ENCODE measurements around the gene RIOK3. TPM values are rescaled to one million over a fixed set of nuclear protein-coding genes. Genes with fewer than 3 reads are reported as not detected.
"Not testable (repeated sequence)": the region's sequence is repeated elsewhere in the genome, so short reads cannot be mapped to it uniquely, and the experiment has no call there.

The RIOK3 gene, protein sequence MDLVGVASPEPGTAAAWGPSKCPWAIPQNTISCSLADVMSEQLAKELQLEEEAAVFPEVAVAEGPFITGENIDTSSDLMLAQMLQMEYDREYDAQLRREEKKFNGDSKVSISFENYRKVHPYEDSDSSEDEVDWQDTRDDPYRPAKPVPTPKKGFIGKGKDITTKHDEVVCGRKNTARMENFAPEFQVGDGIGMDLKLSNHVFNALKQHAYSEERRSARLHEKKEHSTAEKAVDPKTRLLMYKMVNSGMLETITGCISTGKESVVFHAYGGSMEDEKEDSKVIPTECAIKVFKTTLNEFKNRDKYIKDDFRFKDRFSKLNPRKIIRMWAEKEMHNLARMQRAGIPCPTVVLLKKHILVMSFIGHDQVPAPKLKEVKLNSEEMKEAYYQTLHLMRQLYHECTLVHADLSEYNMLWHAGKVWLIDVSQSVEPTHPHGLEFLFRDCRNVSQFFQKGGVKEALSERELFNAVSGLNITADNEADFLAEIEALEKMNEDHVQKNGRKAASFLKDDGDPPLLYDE
- 84.7 TPM for total RNA-seq

DNA sequence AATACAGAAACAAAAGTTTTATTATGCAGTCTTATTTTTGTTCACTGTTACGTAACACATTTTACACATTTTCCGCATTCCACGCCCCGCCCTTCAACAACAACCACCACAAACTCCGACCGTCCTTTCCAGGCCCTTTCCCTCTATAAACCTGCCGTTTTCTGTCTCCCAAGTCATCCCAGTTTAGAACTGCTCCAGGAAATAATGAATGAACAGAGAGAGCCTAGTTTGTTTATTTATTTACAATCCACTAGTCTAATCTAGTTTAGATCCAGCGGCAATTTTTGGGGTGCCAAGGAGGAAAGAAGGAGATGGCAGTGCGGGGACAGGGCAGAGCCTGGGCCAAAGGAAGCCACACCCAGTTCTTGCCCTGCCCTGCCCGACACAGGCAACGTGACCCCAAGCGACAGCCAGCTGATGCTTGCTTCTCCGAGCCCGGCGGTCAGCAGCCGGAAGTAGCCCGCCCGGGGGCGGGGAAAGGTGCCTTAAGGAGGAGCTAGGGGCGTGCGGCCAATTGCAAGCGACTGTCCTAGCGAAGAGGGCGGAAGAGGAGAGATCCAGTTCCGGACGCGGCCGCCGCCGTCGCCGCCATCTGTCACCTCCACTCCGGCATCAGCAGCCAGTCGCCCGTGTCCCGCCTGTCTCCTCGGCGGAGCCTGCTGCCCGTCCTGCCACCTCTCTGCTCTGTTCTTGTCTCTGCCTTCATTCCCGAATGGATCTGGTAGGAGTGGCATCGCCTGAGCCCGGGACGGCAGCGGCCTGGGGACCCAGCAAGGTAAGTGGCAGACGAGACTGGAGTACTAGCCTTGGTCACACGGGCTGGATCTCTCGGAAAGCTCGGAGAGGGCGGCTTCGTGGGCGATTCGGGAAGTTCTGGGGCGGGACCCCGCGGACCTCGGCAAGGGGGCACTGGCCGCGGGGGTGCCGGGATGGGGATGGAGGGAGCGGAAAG is at the start of gene RIOK3:
TSS of gene RIOK3 (plus strand) at position 560 of the 952 bp plus-strand sequence. CDS start at position 713, 153 bp downstream.
- peak; percentile 87 for DNase-seq

DNA sequence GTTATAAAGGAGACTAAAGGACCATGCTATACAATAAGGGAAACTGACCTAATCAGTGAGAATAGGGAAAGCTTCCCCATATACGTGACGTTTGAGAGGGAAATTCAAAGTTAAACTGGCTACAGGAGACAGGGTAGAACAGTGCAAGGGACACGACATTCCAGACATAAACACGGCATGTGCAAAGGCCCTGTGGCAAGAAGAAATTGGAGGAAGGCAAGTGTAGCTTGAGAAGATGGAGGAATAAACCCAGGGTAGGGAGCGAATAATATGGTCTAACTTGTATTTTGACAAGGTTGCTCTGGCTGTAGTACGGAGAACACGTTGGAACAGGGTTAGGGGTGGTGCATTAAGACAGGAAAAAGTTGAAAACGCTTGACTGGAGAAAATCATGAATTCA is 49.8 kb upstream of the RIOK3 start:
- DNase-seq: no peak

DNA sequence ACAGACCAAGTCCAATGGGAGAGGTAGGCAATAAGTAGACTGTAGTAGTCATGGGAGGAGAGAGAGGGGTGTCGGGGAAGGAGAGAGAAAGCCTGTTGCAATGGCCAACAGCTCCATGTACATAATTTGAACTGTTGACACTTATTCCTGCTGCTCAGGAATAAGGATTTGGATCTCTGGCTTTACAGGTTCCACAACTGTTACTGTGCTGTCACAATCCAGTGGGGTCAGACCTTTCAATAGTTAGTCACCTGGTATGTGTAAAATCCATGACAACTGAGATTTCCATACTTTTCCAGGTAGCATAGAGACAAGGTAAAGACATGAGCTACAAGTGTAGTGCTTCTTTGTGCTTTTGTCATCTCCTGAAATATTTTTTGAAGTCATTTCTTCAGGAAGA is 47.5 kb upstream of the RIOK3 start:
- no peak for DNase-seq

DNA sequence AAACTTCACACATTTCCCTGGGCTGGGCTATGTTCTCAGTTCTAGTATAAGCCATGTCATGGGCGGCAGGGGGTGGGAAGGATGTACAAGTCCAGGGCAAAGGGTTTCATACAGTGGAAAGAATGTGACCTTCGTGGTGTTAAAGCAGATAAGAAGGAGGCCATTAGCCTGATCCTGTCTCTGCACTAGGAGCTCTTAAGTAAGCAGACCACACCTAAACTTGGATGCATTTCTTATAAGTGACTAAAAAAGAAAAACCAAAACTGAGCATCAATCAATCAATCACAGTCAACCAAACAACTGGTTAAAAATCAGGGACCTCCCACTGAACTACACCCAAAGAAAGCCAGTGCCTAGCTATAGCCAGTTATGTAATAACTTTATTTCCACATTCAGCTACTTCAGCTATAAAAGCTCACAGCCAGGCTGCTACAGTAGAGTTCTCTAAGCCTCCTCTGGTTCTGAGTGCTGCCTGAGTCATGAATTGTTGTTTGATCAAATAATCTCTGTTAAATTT is 46.8 kb upstream of the RIOK3 start:
- DNase-seq: no peak

DNA sequence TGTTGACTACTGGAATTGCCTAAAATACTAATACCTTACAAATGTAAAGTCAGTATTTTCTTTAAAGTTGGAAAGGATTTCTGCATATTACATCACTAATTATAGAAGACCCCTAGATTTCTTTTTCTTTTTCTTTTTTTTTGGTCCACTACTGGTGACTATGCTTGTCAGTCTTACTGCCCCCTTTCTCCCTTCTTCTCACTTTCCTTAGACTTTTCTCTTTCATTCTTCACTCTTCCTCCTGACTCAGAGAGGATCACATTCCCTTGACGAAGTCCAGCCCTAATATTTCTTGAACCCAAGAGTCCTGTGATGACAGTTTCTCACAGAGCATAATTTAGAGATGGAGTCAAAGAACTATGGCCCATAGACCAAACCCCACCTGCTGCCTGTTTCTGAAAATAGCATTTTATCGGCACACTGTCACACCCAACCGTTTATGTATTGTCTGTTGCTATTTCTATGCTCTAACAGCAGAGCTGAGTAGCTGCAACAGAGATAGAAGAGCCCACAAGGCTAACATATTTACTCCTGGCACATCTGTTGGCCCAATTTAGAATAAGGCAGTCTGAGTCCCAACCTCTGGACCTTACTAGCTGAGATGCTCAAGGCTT is 40.6 kb upstream of the RIOK3 start:
- no peak for DNase-seq

DNA sequence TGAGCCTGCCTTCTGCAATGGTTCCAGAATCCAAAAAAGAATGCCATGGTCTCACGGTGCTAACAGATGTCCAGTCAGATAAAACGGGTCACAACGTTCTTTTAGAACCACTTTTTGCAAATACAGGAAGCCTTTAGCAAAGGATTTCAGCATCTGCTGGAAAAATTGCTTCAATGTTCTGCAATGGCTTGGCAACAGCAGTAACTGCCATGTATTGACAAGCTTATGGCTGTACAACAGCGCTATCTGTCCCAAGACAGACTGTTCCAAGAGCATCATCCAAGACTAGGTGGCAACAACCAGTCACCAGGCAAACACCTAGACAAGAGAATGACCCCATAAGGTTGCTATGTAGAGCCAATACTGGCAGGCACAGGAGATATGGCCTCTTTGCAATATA is 37.6 kb upstream of the RIOK3 start:
- no peak for DNase-seq

DNA sequence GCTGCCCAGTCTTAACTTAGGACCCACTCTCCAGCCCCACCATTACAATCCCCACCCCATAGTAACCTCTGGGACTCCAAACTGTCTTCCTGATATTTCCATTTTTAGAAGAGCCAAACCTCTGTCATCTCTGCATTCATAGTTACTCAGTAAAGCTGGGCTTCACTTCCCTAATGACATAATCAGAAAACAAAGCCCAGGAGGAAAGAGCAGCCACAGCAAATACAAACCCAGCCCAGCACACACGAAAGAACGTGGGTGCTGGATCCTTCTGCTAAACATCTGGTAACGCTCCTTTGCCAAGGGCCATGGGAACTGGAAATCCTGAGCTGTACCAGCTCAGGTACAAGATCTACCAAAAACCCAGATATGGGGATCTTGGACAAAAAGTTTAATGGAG is 36.8 kb upstream of the RIOK3 start:
- DNase-seq: no peak

DNA sequence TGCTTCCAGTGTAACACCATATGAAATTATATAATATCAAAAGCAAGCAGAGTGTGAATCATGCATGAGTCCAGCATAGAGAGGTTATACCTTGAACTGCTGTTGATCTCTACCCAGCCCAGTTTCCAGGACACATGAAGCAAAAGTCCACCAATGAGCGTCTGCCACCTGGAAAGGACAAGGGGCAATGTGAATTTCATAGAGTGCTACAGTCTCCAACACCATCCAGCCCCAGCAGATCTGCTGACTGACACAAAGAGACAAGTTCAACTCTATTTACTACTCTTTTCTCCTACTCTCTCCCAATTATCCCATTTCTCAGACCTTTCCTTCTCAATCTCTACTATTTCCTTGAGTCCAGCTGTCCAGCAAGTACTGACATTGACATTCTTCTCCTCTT is 31.8 kb upstream of the RIOK3 start:
- no peak for DNase-seq

DNA sequence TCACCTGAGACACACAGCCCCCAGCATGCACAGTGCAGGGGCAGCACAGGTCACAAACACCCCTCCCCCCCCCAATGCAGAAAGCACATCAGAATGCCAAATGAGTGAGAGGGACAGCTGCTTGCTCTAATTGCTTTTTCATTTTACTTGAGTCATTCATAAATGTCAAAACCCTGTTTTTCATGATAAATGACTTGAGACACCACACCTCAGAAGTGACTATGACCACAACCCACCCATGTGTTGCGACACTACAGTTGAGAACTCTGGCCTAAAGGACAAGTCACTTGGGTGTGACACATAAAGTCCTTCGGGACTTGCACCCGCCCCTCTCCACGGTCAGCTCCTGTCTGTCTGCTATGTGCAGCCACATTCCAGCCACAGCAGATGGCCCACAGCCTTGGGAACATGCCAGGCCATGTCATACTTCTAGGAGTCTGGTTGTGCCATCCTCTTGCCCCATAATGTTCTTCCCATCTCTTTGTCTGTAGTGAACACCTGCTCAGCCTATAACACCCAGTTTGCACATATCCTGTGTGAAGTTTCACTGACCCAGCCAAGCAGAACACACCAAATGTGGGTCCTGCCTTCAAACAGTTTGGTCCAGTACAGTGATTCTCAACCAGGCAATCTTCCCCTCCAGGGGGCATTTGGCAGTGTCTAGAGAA is 30.2 kb upstream of the RIOK3 start:
- no peak for DNase-seq

DNA sequence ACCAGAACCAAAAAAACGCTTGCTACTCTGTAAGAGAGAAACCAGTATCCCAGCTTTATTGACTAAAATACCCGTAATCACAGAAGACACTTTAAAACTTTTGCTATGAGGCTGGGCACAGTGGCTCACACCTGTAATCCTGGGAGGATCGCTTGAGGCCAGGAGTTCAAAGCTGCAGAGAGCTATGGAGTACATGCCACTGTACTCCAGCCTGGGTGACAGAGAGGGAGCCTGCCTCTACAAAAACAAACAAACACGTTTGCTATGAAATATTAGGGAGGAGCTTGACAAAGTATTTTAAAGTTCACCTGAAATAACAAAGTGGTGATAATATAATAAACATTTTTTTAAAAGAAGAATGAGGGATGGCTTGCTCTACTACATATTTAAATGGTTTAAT is 28.5 kb upstream of the RIOK3 start:
- DNase-seq: no peak

DNA sequence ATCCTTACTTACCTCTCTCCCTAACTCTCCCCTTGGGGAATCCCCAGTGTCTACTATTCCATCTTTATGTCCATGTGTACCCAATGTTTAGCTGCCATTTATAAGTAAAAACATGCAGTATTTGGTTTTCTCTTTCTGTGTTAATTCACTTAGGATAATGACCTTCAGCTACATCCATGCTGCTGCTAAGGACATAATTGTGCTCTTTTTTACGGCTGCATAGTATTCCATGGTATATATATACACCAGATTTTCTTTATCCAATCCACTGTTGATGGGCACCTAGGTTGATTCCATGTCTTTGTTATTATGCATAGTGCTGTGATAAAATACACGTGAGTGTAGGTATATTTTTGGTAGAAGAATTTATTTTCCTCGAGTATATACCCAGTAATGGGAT is 24.3 kb upstream of the RIOK3 start:
- DNase-seq: no peak

DNA sequence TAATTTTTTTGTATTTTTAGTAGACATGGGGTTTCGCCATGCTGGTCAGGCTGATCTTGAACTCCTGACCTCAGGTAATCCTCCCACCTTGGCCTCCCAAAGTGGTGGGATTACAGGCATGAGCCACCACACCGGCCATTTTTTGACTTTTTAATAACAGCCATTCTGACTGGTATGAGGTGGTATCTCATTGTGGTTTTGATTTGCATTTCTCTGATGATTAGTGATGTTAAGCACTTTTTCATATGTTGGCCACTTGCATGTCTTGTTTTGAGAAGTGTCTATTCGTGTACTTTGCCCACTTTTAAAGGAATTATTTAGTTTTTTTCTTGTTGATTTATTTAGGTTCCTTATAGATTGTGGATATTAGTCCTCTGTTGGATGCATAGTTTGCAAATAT is 23.5 kb upstream of the RIOK3 start:
- not testable (repeated sequence) for DNase-seq

DNA sequence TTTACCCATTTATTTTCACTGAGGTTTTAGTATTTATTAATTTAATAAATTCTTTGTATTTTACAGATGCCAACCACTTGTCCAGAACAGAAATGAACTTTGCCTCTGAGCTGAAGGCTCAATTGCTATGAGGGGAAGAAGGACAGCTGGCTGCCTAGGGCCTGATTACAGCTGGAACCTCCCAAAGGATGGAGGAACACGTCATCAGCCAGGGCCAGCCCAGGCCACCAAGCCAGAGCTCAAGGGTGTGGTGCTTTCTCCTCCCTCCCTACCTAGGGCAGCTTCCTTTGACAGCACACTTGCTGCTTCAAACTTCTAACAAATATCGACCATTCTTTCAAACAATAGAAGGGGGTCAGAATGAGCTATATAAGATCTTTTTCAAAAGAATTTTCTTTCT is 19.7 kb upstream of the RIOK3 start:
- no peak for DNase-seq

DNA sequence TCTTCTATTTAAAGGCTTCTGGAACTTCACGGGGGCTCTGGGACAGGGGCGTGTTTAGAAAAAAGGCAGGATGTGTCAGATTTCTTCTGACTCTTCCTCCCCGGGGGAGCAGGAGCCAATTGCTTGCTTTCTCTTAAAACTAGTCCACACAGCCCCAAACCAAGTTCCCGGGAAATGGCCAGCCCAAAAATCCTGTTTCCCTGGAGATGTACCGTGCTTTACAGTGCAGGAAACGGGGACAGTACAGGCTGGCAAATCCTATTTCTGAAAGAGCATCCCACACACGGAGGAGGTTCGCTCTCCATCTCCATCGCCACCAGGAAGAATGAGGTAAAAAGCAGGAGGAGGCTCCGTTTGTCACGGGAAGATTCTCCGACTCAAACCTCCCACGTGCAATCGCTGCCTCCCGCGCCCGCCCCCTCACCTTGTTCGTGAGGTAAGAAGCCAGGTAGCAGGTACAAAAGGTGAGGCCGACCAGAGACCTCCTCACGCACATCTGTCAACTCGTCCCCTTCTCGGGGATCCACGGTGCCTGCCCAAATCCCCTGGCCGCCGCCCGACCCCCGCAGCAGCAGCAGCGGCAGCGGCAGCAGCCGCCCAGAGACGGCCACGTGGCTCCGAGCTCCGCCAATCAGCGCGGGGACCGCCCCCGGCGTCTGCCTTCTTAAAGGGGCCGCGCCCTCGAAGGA is 15.6 kb upstream of the RIOK3 start:
- DNase-seq: peak; percentile 77

DNA sequence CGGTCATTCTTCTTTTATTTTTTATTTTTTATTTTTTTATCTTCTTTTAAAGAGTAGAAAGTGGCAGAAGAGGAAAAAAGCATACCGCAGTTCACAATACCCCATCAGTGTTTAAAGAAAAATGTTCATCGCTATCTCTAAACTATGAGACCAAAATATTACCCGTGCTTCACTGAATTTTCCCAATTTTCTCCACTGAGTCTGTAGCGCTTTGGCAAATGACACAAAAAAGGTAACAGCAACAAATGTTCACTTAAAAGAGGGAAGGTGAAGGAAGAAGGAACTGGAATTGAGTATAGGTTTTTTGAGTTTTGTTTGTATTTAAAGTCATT is 15.1 kb upstream of the RIOK3 start:
- DNase-seq: no peak

DNA sequence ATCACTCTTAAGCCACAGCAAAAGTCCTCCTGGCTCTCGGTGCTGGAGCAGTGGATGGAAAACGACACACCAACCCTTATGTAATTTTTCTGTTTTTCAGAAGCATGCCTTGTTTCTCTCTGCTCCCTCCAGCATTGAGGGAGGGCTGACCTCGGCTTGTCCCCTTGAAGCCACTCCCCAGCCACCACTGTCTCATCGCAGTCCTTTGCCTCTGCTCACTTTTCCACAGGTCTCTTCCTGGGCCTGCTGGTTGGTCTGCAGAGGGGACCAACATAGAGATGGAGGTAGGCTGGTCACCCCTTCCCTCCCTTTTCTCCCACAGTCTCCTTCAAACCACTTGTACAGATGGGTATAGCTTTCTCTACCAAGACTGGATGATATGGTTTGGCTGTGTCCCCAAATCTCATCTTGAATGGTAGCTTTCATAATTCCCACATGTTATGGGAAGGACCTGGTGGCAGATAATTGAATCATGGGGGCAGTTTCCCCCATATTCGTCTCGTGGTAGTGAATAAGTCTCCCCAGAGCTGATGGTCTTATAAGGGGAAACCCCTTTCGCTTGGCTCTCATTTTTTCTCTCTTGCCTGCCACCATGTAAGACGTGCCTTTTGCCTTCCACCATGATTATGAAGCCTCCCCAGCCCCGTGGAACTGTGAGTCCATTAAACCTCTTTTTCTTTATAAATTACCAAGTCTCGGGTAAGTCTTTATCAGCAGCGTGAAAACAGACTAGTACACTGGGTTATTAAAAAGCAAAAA is 14.3 kb upstream of the RIOK3 start:
- DNase-seq: no peak

DNA sequence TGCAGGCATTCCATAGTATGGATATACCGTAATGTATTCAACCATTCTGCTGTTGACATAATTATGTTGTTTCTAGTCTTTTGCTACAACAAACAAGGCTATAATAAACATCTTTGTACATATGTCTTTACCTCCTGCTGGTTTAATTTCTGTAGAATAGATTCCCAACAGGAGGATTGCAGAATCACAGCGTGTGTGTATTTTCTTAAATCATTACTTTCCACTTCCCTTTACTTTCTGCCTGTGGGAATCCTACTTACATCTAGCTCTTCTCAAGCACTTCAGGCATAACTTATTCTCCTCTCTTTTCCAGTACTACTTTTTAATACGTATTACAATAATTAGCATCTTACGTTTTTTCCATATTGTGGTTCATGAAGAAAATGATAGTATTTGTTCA is 13.0 kb upstream of the RIOK3 start:
- DNase-seq: no peak

DNA sequence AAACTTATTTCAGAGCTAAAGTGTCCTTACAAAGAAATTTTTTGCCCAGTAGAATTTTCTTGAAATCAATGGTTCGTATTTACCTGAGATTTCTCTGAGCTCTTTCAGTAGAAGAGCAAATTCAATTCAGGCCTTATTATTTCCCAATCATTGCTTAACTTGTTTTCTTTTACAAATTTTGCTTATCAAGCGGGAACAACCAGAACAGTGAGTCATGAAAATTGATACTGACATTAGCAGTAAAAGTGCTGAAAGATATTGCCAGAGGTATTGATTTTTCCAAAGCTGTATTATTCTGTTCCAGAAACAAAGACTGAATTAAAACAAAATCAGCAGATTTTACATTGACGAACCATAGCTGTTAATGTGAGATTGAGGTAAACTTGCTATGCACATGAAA is 10.1 kb upstream of the RIOK3 start:
- no peak for DNase-seq

DNA sequence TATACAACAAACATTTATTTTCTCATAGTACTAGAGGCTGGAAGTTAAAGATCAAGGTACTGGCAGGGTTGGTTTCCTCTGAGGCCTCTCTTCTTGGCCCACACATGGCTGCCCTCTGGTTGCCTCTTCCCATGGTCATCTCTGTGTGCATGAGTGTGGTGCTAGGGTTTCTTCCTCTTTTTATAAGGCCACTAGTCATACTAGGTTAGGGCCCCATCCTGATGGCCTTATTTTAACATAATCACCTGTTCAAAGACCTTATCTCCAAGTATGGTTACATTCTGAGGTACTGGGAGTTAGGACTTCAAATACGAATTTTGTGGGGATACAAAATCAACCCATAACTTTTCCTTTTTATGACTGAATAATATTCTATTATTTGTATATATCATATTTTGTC is 4.8 kb upstream of the RIOK3 start:
- DNase-seq: no peak

DNA sequence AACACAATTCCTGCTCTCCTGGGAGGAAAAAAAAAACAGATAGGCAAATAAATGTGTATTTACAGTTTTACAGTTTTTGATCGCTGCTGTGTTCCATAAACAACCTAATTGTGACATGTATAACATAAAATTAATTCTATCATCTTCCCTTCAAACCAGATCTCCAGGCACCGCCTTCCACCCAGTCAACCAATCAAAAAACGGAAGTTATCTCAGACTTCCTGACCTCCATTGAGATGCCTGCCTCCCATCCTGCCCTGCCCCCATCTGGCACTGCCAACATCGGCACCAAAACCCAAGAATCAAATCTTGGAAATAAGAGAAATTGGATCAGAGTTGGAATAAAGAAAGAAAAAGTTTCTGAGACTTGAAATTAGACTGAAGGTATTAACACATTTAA is 3.1 kb upstream of the RIOK3 start:
- no peak for DNase-seq

DNA sequence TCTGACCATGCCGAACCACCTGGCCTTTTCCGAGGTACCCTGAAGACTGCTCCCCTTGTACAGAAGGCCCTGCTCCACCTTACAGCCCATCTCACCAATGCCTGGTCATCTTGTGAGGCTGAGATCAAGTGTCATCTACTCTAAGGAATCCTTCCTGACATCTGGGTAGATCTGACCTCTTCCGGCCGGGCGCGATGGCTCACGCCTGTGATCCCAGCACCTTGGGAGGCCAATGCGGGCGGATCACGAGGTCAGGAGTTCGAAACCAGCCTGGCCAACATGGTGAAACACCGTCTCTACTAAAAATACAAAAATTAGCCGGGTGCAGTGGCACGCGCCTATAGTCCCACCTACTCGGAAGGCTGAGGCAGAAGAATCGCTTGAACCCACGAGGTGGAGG is 2.1 kb upstream of the RIOK3 start:
- DNase-seq: no peak

Measured in skin of body (tissue), 2 donors.